Inferior parietal cortex (tissue), 1 donor: ENCODE results near the gene TAGLN3.

Source experiments
- DNase-seq: peaks from one replicate; pipeline ENCODE4 v3.0.0-alpha.2; 2016; ENCODE audit errors: extremely low spot score

TAGLN3 gene

DNA sequence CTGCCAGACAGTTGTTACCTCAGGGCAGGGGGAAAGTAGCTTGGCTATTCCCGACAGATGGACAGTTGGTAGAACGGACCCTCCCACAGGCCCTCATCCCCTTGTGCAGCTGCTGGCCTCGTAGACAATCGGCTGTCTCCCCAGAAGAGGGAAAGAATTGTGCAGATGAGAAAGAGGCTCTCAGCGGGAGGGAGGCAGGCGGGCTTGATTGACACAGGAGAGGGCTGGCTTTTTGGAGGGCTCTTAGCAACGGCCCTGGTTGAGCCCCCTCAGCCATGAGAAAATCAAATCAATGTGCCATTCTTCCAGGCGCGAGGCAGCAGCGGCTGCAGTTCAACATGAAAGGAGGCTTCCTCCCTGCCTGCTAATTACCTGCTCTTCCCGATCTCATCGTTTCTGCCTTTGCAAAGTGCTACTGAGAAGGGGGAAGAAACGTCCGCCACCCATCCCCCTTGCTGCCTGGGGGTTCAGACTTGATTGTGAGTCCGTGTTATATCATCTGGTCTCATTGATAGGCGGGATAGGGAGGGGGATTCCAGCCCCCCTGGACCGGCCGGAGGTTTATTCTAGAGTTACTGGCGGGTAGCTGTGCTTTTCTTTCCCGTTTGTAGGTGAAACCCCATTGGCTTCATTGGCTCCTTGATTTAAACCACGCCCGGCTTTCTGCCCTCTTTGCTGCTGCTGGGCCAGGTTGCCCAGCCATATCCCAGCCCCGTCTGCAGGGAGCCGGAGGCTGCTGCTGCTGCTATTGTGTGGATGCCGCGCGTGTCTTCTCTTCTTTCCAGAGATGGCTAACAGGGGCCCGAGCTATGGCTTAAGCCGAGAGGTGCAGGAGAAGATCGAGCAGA, at the start of gene TAGLN3:
Gene TAGLN3 (plus strand): TSS at position 287 of the 848 bp plus-strand sequence. CDS start 501 bp downstream, at position 788.
- peak; percentile 43 for DNase-seq

GRCh38 chr3:111949712-111950111, 49.0 kb upstream of the TAGLN3 start:
- no peak for DNase-seq

- DNase-seq: no peak
Observed at GRCh38 chr3:111951032-111951431, 47.7 kb upstream of the TAGLN3 start.

DNA sequence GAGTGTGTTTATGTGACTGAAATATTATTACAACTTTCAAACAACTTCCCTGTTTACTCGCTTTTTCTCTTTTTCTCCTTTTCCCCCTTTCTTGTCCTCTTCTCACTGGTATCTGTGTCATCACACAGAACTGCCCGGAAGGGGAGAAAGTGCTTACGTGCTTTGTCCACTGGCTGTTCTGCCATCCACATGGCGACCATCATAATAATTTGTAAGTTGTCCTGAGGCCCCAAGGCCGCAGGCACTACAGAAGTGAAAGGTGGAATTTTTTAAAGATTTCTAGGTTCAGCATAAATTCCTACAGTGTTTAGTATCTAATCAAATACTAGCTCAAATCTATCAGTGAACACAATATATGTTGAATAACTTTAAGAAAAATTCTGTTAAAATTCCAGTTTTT, 46.6 kb upstream of the TAGLN3 start:
- DNase-seq: no peak

GRCh38 chr3:111952866-111953450, 45.8 kb upstream of the TAGLN3 start:
- DNase-seq: no peak

DNA sequence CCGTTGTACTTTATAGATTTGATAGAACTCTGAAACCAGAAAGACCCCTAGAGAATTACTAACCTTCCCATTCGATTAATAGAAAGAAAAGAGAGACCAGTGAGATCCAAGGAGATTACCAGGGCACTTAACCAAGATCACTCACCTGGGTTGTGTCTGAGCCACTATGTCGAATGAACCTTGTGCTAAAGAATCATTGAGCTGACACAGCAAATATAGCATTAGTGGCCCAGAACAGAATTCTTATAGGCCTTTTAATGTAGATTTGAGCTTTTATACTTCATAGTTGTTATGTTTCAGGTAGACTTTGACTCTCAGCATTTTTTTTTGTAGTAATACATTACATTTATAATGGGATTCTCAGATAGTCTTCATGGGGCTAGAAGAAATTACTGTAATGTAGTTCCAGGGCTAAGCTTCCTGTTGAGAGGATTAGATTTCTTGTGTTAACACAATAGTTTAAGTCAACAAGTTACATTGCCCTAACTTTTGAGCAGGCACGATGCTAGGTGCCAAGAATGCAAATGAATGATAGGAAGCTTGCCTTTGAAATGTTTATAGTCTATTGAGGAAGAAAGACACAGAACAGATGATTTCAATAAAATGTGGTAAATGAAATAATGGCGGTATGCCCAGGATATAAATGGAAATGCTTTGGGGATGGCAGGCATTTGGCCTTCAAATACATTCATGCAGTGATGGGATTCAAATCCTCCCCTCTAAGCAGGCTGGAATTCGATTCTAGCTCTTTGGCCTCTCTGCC, 44.3 kb upstream of the TAGLN3 start:
- DNase-seq: no peak

DNA sequence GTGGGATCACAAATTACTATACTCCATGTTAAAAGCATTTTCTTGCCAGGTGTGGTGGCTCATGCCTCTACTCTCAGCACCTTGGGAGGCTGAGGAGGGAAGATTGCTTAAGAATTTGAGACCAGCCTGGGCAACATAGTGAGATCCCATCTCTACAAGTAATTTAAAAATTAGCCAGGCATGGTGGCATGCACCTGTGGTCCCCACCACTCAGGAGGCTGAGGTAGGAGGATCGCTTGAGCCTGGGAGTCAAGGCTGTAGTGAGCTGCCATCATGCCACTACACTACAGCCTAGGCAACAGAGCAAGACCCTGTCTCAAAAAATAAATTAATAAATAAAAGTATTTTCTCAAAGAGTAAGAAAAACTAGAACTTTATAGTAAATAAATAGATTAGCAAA, 42.8 kb upstream of the TAGLN3 start:
- DNase-seq: no peak

DNA sequence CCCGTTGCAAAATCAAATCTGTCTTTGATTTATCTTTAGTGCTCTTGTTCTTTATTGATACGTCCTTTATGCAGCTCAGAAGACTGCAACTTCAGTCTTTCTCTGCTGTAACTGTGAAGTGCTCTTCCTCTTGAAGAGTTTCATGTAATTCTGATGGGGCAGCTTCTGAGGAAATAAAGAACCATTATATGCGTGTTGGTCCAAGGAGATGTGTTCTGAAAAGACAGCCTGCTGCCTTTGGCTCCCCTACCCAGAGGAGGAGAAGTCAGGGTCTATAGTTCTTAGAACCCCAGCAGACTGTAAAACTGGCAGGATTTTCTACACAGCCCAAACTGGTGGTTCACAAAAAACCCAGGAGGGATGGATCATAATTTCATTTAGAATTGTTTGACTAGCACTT, 42.3 kb upstream of the TAGLN3 start:
- DNase-seq: no peak

- DNase-seq: no peak
Observed at GRCh38 chr3:111956995-111957734, 41.6 kb upstream of the TAGLN3 start.

GRCh38 chr3:111961461-111962164, 37.1 kb upstream of the TAGLN3 start:
- no peak for DNase-seq

- DNase-seq: no peak
Observed at GRCh38 chr3:111963424-111963823, 35.3 kb upstream of the TAGLN3 start.

DNA sequence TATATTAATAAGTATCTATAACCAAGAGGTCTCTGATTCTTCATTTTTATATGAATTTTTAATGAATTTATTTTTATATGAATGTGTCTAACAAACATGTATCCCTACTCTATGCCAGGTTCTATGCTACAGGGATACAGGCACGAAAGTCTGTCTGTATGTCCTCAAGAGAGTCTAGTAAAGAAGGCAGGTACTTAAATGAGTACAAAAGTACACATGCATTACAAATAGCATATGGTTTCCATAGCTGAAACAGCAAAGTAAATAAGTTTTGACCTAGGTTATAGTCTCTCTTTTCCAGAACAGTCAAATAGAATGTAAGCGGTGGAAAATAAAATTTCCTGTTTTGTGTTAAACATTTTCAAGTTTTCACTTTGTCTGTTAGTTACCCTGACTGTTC, 33.2 kb upstream of the TAGLN3 start:
- no peak for DNase-seq

GRCh38 chr3:111967068-111967467, 31.7 kb upstream of the TAGLN3 start:
- DNase-seq: no peak

DNA sequence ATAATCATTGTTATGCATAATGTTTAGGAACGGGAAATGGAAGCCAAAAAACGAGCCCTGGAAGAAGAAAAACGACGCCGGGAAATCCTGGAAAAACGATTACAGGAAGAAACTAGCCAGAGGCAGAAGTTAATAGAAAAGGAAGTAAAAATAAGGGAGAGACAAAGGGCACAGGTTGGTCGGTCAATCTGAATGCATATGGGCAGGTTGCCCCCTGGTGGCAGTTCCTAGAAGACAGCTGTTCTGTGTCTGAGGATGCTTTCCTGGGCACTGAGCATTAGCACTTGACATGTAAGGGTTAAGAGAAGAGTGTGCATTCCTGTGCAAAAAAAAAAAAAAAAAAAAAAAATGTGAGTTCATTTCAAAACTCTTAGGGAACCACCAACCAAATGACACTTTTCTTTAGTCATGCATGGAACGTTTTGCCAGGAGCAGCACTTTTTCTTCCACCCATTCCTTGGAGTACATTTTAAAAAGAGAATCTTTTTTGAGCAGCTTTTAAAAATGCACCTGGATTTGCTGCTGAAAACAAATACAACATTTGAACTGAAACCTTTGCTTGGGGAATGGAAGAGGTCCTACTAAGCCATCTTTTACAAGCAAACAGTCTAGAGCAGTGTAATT, 31.0 kb upstream of the TAGLN3 start:
- peak; percentile 90 for DNase-seq

- DNase-seq: no peak
Observed at GRCh38 chr3:111968319-111969054, 30.2 kb upstream of the TAGLN3 start.

- no peak for DNase-seq
Observed at GRCh38 chr3:111970376-111970775, 28.3 kb upstream of the TAGLN3 start.

DNA sequence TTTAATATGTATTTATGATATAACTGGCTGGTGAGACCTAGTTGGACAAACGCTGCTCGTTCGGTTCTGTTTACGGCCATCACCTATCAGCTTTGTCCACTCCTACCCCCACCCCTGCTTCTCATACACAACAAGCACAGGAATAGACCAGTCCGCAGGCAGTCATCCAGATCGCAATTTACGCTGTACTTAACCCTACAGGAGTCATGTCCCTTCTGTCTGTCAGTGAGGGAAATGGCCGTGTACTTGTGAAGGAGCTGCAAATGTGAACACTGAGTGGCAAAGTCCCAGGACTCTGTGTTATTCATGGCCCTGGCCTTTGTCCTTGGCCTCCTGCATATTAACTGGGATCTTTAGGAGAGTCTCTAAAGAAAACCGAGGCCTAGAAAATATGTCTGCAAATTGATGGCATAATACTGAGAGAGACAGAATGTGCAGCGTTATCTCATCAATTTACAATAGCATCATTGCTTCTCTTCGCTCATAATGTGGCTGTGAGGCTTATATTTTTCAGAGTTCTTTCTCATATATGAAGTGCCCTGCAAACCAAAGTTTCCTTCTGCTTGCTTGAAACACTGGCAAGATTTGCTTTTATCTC, 27.1 kb upstream of the TAGLN3 start:
- no peak for DNase-seq

GRCh38 chr3:111972891-111973290, 25.8 kb upstream of the TAGLN3 start:
- DNase-seq: no peak

GRCh38 chr3:111975131-111975530, 23.6 kb upstream of the TAGLN3 start:
- no peak for DNase-seq

GRCh38 chr3:111976254-111976653, 22.5 kb upstream of the TAGLN3 start:
- no peak for DNase-seq
